Measurements from ENCODE around the gene TMEM233. TPM values are rescaled to one million over a fixed set of nuclear protein-coding genes. Genes with fewer than 3 reads are reported as not detected.

Gene TMEM233
- total and polyA plus RNA-seq, 9 of the 15 experiments (the other 6 are each of a cell fraction or from before 2014, with no cell fraction given) = 0.04 to 0.17 (median 0.07) TPM; not detected in 2

GRCh38 chr12:119592232-119592631 is 1.3 kb upstream of the TMEM233 start (continued):
- no peak for TF ChIP-seq ZBTB33 (CRISPR knock-in tag; IDR thresholded peaks at IDR 0.05)
- no peak for TF ChIP-seq NKRF (IDR thresholded peaks at IDR 0.05; ENCODE audit: borderline replicate concordance)
- TF ChIP-seq ZNF197 (CRISPR knock-in tag; IDR thresholded peaks at IDR 0.05; ENCODE audit: low read depth) = no peak
- no peak for TF ChIP-seq NFXL1 (CRISPR knock-in tag; IDR thresholded peaks at IDR 0.05)
- TF ChIP-seq ZEB2 (IDR thresholded peaks at IDR 0.05) = 0 out of 2 replicates have a peak, but pooled peaks have one; percentile 38
- TF ChIP-seq SNRNP70 (optimal IDR thresholded peaks at IDR 0.05; ENCODE audit: low read depth, low read length) = no peak
- no peak for TF ChIP-seq ZNF324 (CRISPR knock-in tag; IDR thresholded peaks at IDR 0.05)
- no peak for TF ChIP-seq BCL6 (CRISPR knock-in tag; IDR thresholded peaks at IDR 0.05)
- peak; percentile 96 for TF ChIP-seq FOSL1 (tag; conservative IDR thresholded peaks at IDR 0.05)
- no peak for TF ChIP-seq PCBP2 (IDR thresholded peaks at IDR 0.05; ENCODE audit: low read depth, low read length, poor library complexity, severe bottlenecking)
- no peak for TF ChIP-seq E2F3 (CRISPR knock-in tag; IDR thresholded peaks at IDR 0.05)
- no peak for TF ChIP-seq GTF2A2 (tag; IDR thresholded peaks at IDR 0.05)
- peak; percentile 47 for TF ChIP-seq CCNT2 (IDR thresholded peaks at IDR 0.05; ENCODE audit: borderline replicate concordance, extremely low read depth, insufficient read length, low read depth, low read length)
- TF ChIP-seq POU5F1 (IDR thresholded peaks at IDR 0.05; ENCODE audit: borderline replicate concordance, low read depth, low read length, partially characterized antibody) = no peak
- no peak for TF ChIP-seq ZKSCAN8 (CRISPR knock-in tag; IDR thresholded peaks at IDR 0.05)
- no peak for TF ChIP-seq ZBED1 (IDR thresholded peaks at IDR 0.05)
- no peak for TF ChIP-seq PHF21A (IDR thresholded peaks at IDR 0.05; ENCODE audit: borderline replicate concordance, low read depth)
- no peak for TF ChIP-seq SPI1 (IDR thresholded peaks at IDR 0.05; ENCODE audit: borderline replicate concordance, low read depth, low read length)
- TF ChIP-seq MED1 (CRISPR knock-in tag; IDR thresholded peaks at IDR 0.05; ENCODE audit: borderline replicate concordance) = no peak
- TF ChIP-seq TAL1 (IDR thresholded peaks at IDR 0.05) = peak; percentile 85
- peak; percentile 74; the same call in 1 of the 2 replicates for TF ChIP-seq SMARCE1 (IDR thresholded peaks at IDR 0.05)
- TF ChIP-seq TFE3 (CRISPR knock-in tag; IDR thresholded peaks at IDR 0.05) = no peak
- TF ChIP-seq ZNF263 (CRISPR knock-in tag; IDR thresholded peaks at IDR 0.05; ENCODE audit: borderline replicate concordance) = no peak
- no peak for TF ChIP-seq CHD1 (IDR thresholded peaks at IDR 0.05; ENCODE audit: low read length)

Data from K562 (cell line).